A549 treated with RU486 at 1 μM for 4 hours (cell line): ENCODE data around the gene RUNDC1. TPM values are rescaled to one million over a fixed set of nuclear protein-coding genes. Genes with fewer than 3 reads are reported as not detected.

Experiments
- total RNA-seq: library from RNA; stranded (reverse); fragments of 200-300 nt; extraction: Qiagen RNA extraction; gene quantifications from 5 replicates; pipeline ENCODE4 v1.2.3, GENCODE V29; 2022; ENCODE audit warnings: low read depth

Gene RUNDC1
- 19.2 to 22.8 TPM (median 21.6 TPM) in 5 replicates for total RNA-seq

DNA sequence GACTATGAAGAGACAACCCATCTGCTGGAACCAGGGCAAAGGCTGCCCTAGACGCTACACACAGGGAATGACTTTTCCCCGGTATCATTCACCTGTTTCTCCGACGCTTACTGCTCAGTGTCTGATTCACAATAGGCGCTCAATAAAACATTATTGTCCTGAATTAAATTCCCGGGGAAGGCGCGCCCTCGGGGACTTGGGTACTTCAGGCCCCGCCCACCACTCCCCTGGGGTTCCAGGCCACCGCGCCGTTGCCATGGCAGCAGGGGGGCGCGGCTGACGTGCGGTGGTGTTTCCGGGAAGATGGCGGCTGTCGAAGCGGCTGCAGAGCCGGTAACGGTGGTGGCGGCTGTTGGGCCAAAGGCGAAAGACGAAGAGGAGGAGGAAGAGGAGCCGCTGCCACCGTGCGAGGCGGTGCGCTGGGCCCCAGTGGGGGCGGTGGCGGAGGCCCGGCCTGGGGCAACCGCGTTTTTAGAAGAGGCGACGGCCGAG is at the start of gene RUNDC1:
Gene RUNDC1 (plus strand): TSS at position 292 of the 492 bp plus-strand sequence. CDS start 12 bp downstream, at position 304.

DNA sequence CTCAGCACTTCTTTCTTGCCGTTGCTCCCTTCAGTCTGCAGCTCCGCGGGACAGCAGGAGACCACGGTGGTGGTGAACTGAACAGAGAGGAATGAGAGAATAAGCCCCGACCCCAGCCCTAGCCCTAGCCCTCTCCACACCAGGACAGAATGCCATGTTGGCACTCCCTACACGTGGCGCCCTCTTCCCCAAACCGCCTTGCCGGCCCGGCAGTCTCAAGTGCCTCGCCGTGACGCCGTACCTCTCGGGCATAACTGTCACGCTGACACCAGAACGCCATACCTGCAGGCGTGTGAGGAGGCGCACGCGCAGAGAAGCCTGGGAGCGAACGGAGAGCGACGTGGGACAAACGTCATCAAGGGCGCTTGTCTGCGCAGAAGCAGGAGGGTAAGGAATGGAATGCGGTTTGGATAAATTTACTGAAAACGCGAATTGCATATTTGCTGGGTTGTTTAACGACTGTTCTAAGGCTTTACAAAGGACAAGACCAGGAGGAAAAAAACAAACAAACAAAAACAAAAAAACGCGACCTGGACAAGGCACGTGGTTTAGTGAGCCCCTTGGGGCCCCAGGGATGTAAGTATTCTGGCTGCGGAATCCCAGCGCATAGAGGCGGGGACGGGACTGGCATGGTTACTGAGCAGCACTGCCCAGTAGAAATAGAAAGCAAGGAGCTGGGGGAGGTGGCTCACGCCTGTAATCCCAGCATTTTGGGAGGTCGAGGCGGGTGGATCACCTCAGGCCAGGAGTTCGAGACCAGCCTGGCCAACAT is 16.0 kb upstream of the RUNDC1 start, which contains the start of gene AARSD1:
Gene AARSD1 (minus strand): TSS at position 294 of the 772 bp plus-strand sequence. CDS start 14 bp downstream, at position 280.

DNA sequence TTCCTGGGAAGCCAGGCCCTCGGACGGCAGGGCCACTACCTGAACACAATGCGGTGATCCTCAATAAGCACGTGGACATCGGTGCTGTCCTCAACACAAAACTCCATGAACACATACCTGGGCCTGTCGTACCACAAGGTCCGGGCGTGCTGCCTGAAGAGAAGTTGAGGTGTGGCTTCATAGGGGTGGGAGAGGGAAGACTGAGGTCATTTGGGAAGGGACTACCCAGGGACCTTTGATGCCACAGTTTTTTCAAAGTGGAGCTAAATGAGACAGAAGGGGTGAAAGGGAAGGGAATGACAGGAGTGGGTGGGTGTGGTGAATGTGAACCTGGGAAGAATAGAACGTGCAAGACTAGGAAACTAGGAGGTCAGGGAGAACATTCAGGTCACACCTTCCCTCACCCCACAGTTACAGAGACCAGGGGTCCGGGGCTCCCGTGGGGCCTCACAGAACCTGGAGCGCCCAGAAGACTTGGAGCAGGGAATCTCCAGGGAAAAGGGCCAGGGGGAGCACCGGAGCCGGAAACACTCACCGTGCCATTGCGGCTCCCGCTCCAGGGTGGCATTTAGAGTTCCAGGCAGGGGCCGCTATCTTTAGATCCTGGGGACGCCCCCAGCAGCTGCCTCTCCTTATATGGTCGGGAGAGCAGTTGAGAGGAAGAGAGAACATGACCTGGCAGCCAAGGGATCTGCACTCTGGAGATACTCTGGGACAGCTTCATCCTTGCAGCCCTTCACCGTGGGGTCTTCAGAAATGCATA is 673 bp upstream of the RUNDC1 start, which contains the start of gene PTGES3L:
Gene PTGES3L (minus strand): TSS at position 570 of the 763 bp plus-strand sequence. CDS start 27 bp downstream, at position 543.

DNA sequence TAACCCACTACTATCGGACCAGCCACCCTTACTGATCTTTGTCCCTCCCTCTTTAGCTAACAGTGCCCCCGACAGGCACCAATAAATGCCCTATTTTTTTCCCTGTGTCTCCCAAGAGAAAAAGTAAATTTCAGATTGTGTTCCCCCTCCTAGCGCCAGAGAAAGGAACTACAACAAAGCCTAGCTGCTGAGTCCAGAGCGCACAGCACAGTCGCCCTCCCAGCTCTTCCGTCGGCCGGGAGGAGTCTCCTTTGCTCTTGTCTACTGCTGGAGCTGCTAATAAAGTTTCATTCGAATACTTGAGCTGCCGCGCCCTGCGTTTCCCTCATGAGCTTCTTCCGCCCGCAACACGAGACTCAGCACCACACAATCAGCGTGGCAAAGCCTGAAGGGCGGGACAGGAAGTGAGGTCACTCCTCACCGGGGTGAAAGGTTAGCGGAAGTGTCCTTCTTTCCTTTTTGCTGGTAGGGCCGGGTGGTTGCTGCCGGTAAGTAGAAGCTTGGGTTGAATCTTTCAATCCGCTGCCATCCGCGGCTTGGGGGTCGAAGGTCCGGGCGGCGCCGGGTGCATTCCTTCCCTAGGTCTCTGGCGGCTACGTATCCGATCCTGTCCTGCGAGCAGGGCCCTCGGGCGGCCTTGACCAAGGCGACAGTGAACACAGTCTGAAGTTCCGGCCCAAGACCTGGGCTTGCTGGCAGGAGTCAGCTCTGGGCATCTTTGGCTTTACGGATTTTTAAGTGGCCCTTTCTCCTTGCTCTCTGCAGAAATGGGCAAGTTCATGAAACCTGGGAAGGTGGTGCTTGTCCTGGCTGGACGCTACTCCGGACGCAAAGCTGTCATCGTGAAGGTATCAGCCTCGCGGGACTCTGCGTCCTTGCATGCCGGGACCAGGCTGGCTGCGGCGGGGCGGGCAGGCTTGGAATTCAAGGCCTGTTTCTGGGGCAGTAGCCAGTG is 17.9 kb downstream of the RUNDC1 start, which contains the start of gene RPL27:
Gene RPL27 (plus strand): TSS at position 436 of the 955 bp plus-strand sequence. CDS start 332 bp downstream, at position 768.

DNA sequence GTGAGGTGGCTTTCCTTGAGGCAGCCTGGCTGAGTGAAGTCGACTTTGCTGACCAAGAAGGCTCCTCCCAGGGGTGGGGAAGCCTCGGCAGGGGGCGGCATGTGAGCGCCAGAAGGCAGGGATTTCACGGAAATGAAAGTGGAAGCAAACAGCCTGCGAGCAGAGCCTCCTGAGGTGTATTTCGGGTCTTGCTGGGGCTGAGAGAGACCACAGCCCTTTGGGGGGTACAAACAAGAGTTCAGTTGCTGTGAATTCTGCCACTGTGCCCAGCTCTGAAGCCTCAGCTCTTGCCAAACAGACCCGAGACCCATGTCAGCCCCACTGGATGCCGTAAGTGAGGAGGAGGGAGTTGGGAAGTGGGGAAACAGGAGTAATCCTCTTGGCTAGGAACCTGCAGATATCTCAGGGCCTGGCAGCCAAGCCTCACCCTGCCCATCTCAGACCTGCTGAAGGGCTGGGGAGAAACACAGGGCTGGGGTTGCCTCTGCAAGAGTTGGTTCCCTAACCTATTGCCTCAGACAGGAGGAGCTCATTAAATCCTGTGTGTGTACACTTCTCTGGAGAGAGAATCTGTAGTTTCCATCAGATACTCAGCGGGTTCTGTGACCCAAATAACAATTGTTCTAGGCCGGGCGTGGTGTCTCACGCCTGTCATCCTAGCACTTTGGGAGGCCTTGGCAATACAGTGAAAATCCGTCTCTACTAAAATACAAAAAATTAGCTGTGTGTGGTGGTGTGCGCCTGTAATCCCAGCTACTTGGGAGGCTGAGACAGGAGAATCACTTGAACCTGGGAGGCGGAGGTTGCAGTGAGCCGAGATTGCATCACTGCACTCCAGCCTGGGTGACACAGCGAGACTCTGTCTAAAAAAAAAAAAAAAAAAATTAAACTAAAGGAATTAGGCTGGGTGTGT is 26.5 kb downstream of the RUNDC1 start, which contains the start of gene IFI35:
Gene IFI35 (plus strand): TSS at position 146 of the 913 bp plus-strand sequence. CDS start 164 bp downstream, at position 310.

DNA sequence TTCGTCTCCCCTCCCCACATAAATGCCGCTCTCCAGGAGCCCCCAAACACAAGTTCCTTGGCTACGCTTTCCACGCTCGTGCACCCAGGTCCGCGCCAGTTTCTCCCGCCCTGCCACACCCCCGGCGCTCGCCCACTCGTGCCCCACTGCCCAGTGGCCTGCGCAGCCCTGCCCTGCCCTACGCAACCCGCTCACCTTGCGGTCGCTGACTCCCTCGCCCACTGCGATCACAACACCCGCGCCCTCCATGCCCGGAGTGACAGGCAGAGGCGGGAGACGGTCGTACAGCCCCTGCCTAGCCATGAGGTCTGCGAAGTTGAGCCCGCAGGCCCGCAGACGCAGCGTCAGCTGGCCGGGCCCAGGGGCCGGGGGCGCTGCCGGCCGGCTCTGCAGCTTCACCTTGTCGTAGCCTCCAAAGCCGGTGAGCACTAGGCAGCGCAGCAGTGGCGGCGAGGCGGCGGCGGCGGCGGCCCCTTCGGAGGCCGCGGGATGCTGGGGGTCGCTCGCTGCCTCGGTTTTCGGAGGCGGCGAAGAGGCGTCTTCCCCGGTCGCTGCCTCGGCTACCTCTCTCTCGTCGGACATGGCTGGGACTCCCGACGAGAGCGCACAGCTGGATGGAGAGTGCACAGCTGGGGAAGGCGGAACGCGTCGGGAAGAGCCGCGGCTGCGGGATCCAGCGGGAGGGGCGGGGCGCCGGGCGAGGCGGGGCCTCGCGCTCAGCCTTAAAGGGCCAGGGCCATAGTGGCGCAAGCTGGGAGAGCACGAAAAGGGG is 41.6 kb downstream of the RUNDC1 start, which contains the start of gene VAT1:
Gene VAT1 (minus strand): TSS at position 645 of the 772 bp plus-strand sequence. CDS start 63 bp downstream, at position 582.

DNA sequence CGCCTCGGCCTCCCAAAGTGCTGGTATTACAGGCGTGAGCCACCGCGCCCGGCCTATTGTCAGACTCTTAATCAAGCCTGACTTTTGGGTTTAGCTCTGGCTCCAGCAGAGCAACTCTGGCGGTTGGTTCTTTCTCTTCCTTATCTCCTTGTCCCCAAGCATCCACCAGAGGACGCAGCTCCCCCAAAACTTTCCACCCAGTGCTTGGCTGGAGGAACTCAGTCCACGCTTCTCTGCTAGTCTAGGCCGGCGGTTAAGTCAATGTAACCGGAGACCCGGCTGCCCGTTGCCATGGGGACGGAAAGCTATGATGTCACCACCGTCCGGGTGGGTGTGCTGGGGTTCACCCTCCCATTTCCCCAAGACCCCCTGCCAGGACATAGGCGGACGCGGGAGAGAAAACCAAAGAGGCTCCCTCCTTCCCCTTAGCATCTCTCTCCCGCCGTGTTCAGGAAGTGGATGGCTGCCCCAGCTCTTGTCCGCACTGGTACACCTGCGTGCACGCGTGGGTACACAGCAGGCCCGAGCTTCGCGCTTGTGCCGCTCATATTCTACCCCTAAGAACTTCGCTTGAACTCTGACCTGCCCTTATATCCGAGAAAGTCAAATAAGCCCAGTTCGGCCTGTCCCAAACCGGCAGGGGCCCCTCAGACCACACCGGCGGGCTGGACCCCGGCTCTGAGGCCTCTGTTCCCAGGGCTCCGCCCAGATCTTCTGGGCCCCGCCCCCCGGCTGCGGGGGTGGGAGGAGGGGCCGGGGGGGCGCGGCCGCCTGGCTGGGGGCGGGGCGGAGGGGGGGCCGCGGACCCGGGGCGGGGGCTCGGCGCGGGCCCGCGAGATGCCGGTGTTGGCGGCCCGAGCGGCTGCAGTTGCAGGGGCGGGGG is 44.3 kb downstream of the RUNDC1 start, which contains the start of gene RND2:
Gene RND2 (plus strand): TSS at position 825 of the 883 bp plus-strand sequence. CDS start 117 bp downstream, outside the sequence.

Other genes with a start within 250 kb of the RUNDC1 start
- 7.2 to 13.2 TPM (median 10.2 TPM) in 5 replicates for gene EZH1, start 235.5 kb upstream of the RUNDC1 start, total RNA-seq
- 0.65 to 1.5 TPM (median 0.76 TPM) in 5 replicates for gene RAMP2, start 219.3 kb upstream of the RUNDC1 start, total RNA-seq
- 124 to 132 TPM (median 125 TPM) in 5 replicates for gene VPS25, start 207.1 kb upstream of the RUNDC1 start, total RNA-seq
- gene WNK4, start 200.0 kb upstream of the RUNDC1 start, total RNA-seq = 0.85 to 1.7 TPM (median 1.4 TPM) in 5 replicates
- gene COA3, start 181.9 kb upstream of the RUNDC1 start, total RNA-seq = 117 to 153 TPM (median 137 TPM) in 5 replicates
- gene CNTD1, start 181.7 kb upstream of the RUNDC1 start, total RNA-seq = not detected in 5 replicates
- gene BECN1, start 156.3 kb upstream of the RUNDC1 start, total RNA-seq = 78.7 to 105 TPM (median 81.3 TPM) in 5 replicates
- gene PSME3, start 147.2 kb upstream of the RUNDC1 start, total RNA-seq = 233 to 282 TPM (median 239 TPM) in 5 replicates
- 1.4 to 2.0 TPM (median 1.9 TPM) in 5 replicates for gene AOC2, start 136.0 kb upstream of the RUNDC1 start, total RNA-seq
- 0.82 to 1.6 TPM (median 1.1 TPM) in 5 replicates for gene AOC3, start 129.4 kb upstream of the RUNDC1 start, total RNA-seq
- gene G6PC1, start 79.8 kb upstream of the RUNDC1 start, total RNA-seq = not detected in 5 replicates
- 50.2 to 57.9 TPM (median 52.4 TPM) in 5 replicates for gene AARSD1, start 16.1 kb upstream of the RUNDC1 start, total RNA-seq
- 0.70 to 1.6 TPM (median 1.1 TPM) in 5 replicates for gene PTGES3L, start 485 bp upstream of the RUNDC1 start, total RNA-seq
- gene RPL27, start 17.9 kb downstream of the RUNDC1 start, total RNA-seq = 2,797 to 3,699 TPM (median 3,171 TPM) in 5 replicates
- 15.7 to 21.2 TPM (median 17.9 TPM) in 5 replicates for gene IFI35, start 26.2 kb downstream of the RUNDC1 start, total RNA-seq
- 208 to 241 TPM (median 225 TPM) in 5 replicates for gene VAT1, start 41.8 kb downstream of the RUNDC1 start, total RNA-seq
- 0.08 to 0.18 TPM (median 0.13 TPM) in 5 replicates for gene RND2, start 44.7 kb downstream of the RUNDC1 start, total RNA-seq
- 23.2 to 29.0 TPM (median 26.8 TPM) in 5 replicates for gene BRCA1, start 144.8 kb downstream of the RUNDC1 start, total RNA-seq
- gene NBR1, start 190.6 kb downstream of the RUNDC1 start, total RNA-seq = 33.5 to 45.9 TPM (median 41.3 TPM) in 5 replicates
- gene TMEM106A, start 231.3 kb downstream of the RUNDC1 start, total RNA-seq = 0.49 to 2.3 TPM (median 1.2 TPM) in 5 replicates
- not detected in 5 replicates for gene CCDC200, start 248.1 kb downstream of the RUNDC1 start, total RNA-seq